ENCODE data around the gene CCDC50.

DNA sequence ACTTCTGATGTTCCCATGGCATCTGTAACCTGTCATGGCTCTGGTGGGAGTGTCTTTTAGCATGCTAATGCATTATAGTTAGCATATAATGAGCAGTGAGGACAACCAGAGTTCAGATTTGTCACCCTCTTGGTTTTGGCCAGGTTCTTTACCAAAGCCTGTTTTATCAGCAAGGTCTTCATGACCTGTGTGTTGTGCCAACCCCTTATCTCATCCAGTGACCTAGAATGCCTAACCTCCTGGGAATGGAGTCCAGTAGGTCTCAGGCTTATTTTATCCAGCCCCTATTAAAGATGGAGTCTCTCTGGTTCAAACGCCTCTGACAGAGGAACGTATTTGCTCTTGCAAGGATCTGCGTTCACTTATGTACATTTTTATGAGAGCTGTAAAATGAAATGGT, 61.4 kb downstream of the CCDC50 start:
- TF ChIP-seq, protein P1, sequence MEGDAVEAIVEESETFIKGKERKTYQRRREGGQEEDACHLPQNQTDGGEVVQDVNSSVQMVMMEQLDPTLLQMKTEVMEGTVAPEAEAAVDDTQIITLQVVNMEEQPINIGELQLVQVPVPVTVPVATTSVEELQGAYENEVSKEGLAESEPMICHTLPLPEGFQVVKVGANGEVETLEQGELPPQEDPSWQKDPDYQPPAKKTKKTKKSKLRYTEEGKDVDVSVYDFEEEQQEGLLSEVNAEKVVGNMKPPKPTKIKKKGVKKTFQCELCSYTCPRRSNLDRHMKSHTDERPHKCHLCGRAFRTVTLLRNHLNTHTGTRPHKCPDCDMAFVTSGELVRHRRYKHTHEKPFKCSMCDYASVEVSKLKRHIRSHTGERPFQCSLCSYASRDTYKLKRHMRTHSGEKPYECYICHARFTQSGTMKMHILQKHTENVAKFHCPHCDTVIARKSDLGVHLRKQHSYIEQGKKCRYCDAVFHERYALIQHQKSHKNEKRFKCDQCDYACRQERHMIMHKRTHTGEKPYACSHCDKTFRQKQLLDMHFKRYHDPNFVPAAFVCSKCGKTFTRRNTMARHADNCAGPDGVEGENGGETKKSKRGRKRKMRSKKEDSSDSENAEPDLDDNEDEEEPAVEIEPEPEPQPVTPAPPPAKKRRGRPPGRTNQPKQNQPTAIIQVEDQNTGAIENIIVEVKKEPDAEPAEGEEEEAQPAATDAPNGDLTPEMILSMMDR (IDR thresholded peaks at IDR 0.05), result no peak
- no peak for TF ChIP-seq EZH2 (IDR thresholded peaks at IDR 0.05)

Measured in neural progenitor cell (in vitro differentiated cells).